Measurements from ENCODE around the gene BPGM. TPM values are rescaled to one million over a fixed set of nuclear protein-coding genes. Genes with fewer than 3 reads are reported as not detected.

Gene BPGM
- total RNA-seq, 1 experiment from 2014 or later, result 18.5 TPM

- Histone ChIP-seq H3K9me3 (ENCODE audit: insufficient read depth, low read depth) (no peaks in the 10 kb centered on the region), H3F3A (ENCODE audit: insufficient read depth, low read depth) (no peaks in the 10 kb centered on the region), H3K9me2 (ENCODE audit: insufficient read depth) (no peaks in the 10 kb centered on the region), H3K79me2 (ENCODE audit: low read depth) (no peaks in the 10 kb centered on the region), H2AFZ (no peak overlapping the region), H3K4me3 (no peak overlapping the region), H3K4me2 (no peak overlapping the region), H3K27me3 (ENCODE audit: insufficient read depth, low read depth) (no peaks in the 10 kb centered on the region), H3K4me1 (replicated peaks; ENCODE audit: insufficient read depth) (no peaks in the 10 kb centered on the region), H3K27ac (no peak overlapping the region), H3K36me3 (ENCODE audit: low read depth) (no peaks in the 10 kb centered on the region), H4K20me1 (ENCODE audit: insufficient read depth) (no peaks in the 10 kb centered on the region)
- ChIA-PET POLR2A (ENCODE audit: unreplicated experiment) (interaction anchor here (0.6 to 0.7 kb wide), 3 partner anchors 175 to 1273 kb away, joined by 4 to 5 read pairs (median 5); no protein-coding TSS in a partner anchor), CTCF (interaction anchor here (0.5 kb wide), 1 partner anchor 971 kb away, joined by 3 read pairs; no protein-coding TSS in a partner anchor)
- TF ChIP-seq CTCF (conservative IDR thresholded peaks at IDR 0.05) (no peak), EZH2 (IDR thresholded peaks at IDR 0.05; ENCODE audit: low read depth) (no peak)
- DNase-seq, result no peak
- no TSS peak for BruUV-seq (replicated peaks)
- intact Hi-C loops (cut with micrococcal nuclease; ENCODE audit: unreplicated experiment), result no loop called here
Measured at GRCh38 chr7:134718211-134718875, 71.7 kb downstream of the BPGM start.

DNA sequence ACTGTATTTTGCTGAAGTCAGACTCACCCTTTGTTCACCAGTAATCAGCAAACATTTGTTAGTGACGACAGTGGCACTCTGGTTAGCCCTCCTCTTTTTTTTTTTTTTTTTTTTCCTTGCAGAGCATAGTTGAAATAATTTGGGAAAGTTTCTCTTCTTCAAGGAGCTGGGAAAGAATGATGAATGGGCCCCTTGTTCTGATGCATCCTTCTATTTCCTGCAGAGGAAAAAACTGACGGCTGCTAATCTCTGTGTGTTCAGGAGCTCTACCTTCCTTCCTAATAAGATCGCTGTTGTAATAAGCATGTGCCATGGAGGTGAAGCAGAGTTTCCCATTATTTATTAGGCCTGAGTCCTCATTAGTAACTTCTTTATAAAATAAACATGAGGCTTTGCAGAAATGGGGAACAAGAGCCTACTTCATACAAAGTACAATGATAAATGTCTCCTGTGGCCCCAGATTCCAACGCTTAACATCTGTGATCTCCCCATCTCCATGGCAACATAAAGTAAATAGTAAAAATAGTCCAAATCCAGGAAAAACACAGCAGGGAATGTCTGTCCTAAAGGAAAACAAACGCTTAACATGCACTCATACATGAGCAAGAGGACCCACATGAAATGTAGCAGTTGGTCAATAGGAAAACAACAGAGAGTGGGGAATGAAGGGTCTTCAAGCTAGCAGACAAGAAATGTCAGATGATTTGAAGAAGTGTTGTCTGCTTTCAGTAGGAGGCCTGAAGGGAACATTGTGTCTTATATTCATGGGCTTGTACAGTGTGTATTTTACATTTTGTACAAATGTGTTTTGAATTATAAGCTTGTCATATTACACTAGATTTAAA, 73.7 kb downstream of the BPGM start:
- no peak for DNase-seq
- POLR2A ChIA-PET (ENCODE audit: unreplicated experiment), result no interaction called here
- no TSS peak for BruUV-seq (replicated peaks)
- Histone ChIP-seq H3K4me3 (no peak overlapping the region), H3K4me1 (replicated peaks; ENCODE audit: insufficient read depth) (no peaks in the 10 kb centered on the region), H4K20me1 (ENCODE audit: insufficient read depth) (no peaks in the 10 kb centered on the region), H3K36me3 (ENCODE audit: low read depth) (no peaks in the 10 kb centered on the region), H3K27me3 (ENCODE audit: insufficient read depth, low read depth) (no peaks in the 10 kb centered on the region), H3F3A (ENCODE audit: insufficient read depth, low read depth) (no peaks in the 10 kb centered on the region), H3K9me3 (ENCODE audit: insufficient read depth, low read depth) (no peaks in the 10 kb centered on the region), H3K27ac (no peak overlapping the region), H2AFZ (no peak overlapping the region), H3K79me2 (ENCODE audit: low read depth) (no peaks in the 10 kb centered on the region), H3K9me2 (ENCODE audit: insufficient read depth) (no peaks in the 10 kb centered on the region), H3K4me2 (no peak overlapping the region)
- TF ChIP-seq EZH2 (IDR thresholded peaks at IDR 0.05; ENCODE audit: low read depth) (no peak), CTCF (conservative IDR thresholded peaks at IDR 0.05) (no peak)
- CTCF ChIA-PET, result interaction anchor here (0.6 to 0.7 kb wide), 2 partner anchors 17 to 499 kb away, joined by 4 to 17 read pairs; no protein-coding TSS in a partner anchor
- intact Hi-C loops (cut with micrococcal nuclease; ENCODE audit: unreplicated experiment), result no loop called here

DNA sequence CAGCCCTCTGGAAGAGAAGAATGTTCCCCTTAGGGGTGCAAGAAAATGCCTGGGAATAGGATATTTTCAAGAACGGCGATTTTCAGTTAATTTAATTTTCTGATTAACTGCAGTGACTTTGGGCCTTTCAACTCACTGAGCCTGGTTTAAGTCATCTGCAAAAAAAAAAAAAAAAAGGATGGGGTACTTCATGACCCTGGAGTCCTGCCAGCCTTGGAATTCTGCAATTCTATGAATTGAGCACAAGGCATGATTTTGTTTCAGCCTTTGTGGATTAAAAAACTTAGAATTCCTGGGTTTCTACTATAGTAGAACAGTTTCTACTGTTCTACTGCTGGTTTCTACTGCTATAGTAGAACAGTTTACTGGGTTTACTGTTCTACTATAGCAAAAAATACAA, 74.5 kb downstream of the BPGM start:
- Histone ChIP-seq H3K4me3 (no peak overlapping the region), H3F3A (ENCODE audit: insufficient read depth, low read depth) (no peaks in the 10 kb centered on the region), H2AFZ (no peak overlapping the region), H3K27ac (no peak overlapping the region), H4K20me1 (ENCODE audit: insufficient read depth) (no peaks in the 10 kb centered on the region), H3K27me3 (ENCODE audit: insufficient read depth, low read depth) (no peaks in the 10 kb centered on the region), H3K4me1 (replicated peaks; ENCODE audit: insufficient read depth) (no peaks in the 10 kb centered on the region), H3K9me2 (ENCODE audit: insufficient read depth) (no peaks in the 10 kb centered on the region), H3K9me3 (ENCODE audit: insufficient read depth, low read depth) (no peaks in the 10 kb centered on the region), H3K79me2 (ENCODE audit: low read depth) (no peaks in the 10 kb centered on the region), H3K36me3 (ENCODE audit: low read depth) (no peaks in the 10 kb centered on the region), H3K4me2 (no peak overlapping the region)
- intact Hi-C loops (cut with micrococcal nuclease; ENCODE audit: unreplicated experiment), result no loop called here
- ChIA-PET POLR2A (ENCODE audit: unreplicated experiment) (no interaction called here), CTCF (no interaction called here)
- no peak for DNase-seq
- TF ChIP-seq CTCF (conservative IDR thresholded peaks at IDR 0.05) (no peak), EZH2 (IDR thresholded peaks at IDR 0.05; ENCODE audit: low read depth) (no peak)
- no TSS peak for BruUV-seq (replicated peaks)

Measured in PC-9 (cell line).